GM21367 (cell line): Measurements from ENCODE around the gene HSD17B4.
"Not testable (repeated sequence)": the region's sequence is repeated elsewhere in the genome, so short reads cannot be mapped to it uniquely, and the experiment has no call there.

Experiments
- ATAC-seq: cut with Tn5 transposase; IDR thresholded peaks from one replicate; pipeline ENCODE4 v1.9.1; 2021; ENCODE audit not compliant: unreplicated experiment

HSD17B4 gene

GRCh38 chr5:119452373-119453039, at the start of gene HSD17B4:
Gene HSD17B4, plus strand, starts transcription at chr5:119452497. Its CDS starts 79 bp downstream, at chr5:119452576.
- ATAC-seq = peak; percentile 94

- no peak for ATAC-seq
Measured at GRCh38 chr5:119402555-119402954, 49.7 kb upstream of the HSD17B4 start.

- ATAC-seq = no peak
Measured at GRCh38 chr5:119404033-119404432, 48.3 kb upstream of the HSD17B4 start.

GRCh38 chr5:119405419-119405818, 46.9 kb upstream of the HSD17B4 start:
- ATAC-seq = no peak

GRCh38 chr5:119406551-119407110, 45.7 kb upstream of the HSD17B4 start:
- ATAC-seq = no peak

GRCh38 chr5:119409235-119409815, 43.0 kb upstream of the HSD17B4 start:
- ATAC-seq = no peak

GRCh38 chr5:119410448-119411159, 41.7 kb upstream of the HSD17B4 start:
- no peak for ATAC-seq

- peak; percentile 69 for ATAC-seq
Measured at GRCh38 chr5:119411361-119412278, 40.7 kb upstream of the HSD17B4 start.

GRCh38 chr5:119412279-119413227, 39.7 kb upstream of the HSD17B4 start:
- no peak for ATAC-seq

- not testable (repeated sequence) for ATAC-seq
Measured at GRCh38 chr5:119414124-119414734, 38.1 kb upstream of the HSD17B4 start.

GRCh38 chr5:119417891-119418605, 34.2 kb upstream of the HSD17B4 start:
- ATAC-seq = no peak

GRCh38 chr5:119418606-119419100, 33.6 kb upstream of the HSD17B4 start:
- peak; percentile 80 for ATAC-seq

GRCh38 chr5:119420169-119420568, 32.1 kb upstream of the HSD17B4 start:
- ATAC-seq = no peak

GRCh38 chr5:119426057-119426456, 26.2 kb upstream of the HSD17B4 start:
- no peak for ATAC-seq

- no peak for ATAC-seq
Measured at GRCh38 chr5:119427060-119427459, 25.2 kb upstream of the HSD17B4 start.

- ATAC-seq = not testable (repeated sequence)
Measured at GRCh38 chr5:119427596-119427995, 24.7 kb upstream of the HSD17B4 start.

GRCh38 chr5:119428166-119428565, 24.1 kb upstream of the HSD17B4 start:
- not testable (repeated sequence) for ATAC-seq

GRCh38 chr5:119428574-119428973, 23.7 kb upstream of the HSD17B4 start:
- not testable (repeated sequence) for ATAC-seq
